T-helper 17 cell (primary cell): ENCODE results near the gene DNASE2. TPM values are rescaled to one million over a fixed set of nuclear protein-coding genes. Genes with fewer than 3 reads are reported as not detected.

Experiments used
- total RNA-seq, 4 donors: library from RNA in 2 of 4; stranded (reverse) in 2 of 4; gene quantifications; one replicate each; pipeline ENCODE4 v1.2.3 and lab custom pipeline; 2022 to 2026

Gene DNASE2
- total RNA-seq, 2 donors from 2014 or later, result 17.8 to 19.8 TPM

Other genes starting within 250 kb of the DNASE2 start
- 100 to 1,000 TPM; 157 to 181 TPM for gene MAN2B1, start 214.7 kb downstream of the DNASE2 start, total RNA-seq
- 10 to 100 TPM; 10.5 to 11.1 TPM for gene WDR83, start 214.6 kb downstream of the DNASE2 start, total RNA-seq
- 100 to 1,000 TPM; 126 to 147 TPM for gene DHPS, start 199.6 kb downstream of the DNASE2 start, total RNA-seq
- not detected for gene GNG14, start 193.5 kb downstream of the DNASE2 start, total RNA-seq
- gene FBXW9, start 184.8 kb downstream of the DNASE2 start, total RNA-seq, result 1 to 10 TPM; 2.9 to 3.5 TPM
- gene TNPO2, start 157.5 kb downstream of the DNASE2 start, total RNA-seq, result 10 to 100 TPM; 48.6 to 60.0 TPM
- gene TRIR, start 146.8 kb downstream of the DNASE2 start, total RNA-seq, result 100 to 1,000 TPM; 176 to 185 TPM
- 10 to 100 TPM; 29.8 to 32.6 TPM for gene GET3, start 144.0 kb downstream of the DNASE2 start, total RNA-seq
- not detected for gene BEST2, start 129.7 kb downstream of the DNASE2 start, total RNA-seq
- 10 to 100 TPM; 14.9 to 19.3 TPM for gene HOOK2, start 105.9 kb downstream of the DNASE2 start, total RNA-seq
- gene JUNB, start 90.0 kb downstream of the DNASE2 start, total RNA-seq, result 1,000 to 10,000 TPM; 1,500 to 1,584 TPM
- gene PRDX2, start 79.6 kb downstream of the DNASE2 start, total RNA-seq, result 10 to 100 TPM; 92.6 to 97.0 TPM
- gene THSD8, start 79.4 kb downstream of the DNASE2 start, total RNA-seq, result 1 to 10 TPM in 1 of 2 donors, under 1 TPM in 1; 0.85 to 3.0 TPM
- 1 to 10 TPM; 3.1 to 5.7 TPM for gene RNASEH2A, start 74.9 kb downstream of the DNASE2 start, total RNA-seq
- gene RTBDN, start 46.9 kb downstream of the DNASE2 start, total RNA-seq, result not detected
- gene MAST1, start 42.9 kb downstream of the DNASE2 start, total RNA-seq, result 1 to 10 TPM; 1.5 to 4.1 TPM
- not detected for gene KLF1, start 5.8 kb upstream of the DNASE2 start, total RNA-seq
- gene GCDH, start 9.7 kb upstream of the DNASE2 start, total RNA-seq, result 10 to 100 TPM; 34.0 to 36.2 TPM
- under 1 TPM; 0.52 to 0.86 TPM for gene SYCE2, start 37.8 kb upstream of the DNASE2 start, total RNA-seq
- gene FARSA, start 52.3 kb upstream of the DNASE2 start, total RNA-seq, result 10 to 100 TPM; 23.2 to 28.3 TPM
- 100 to 1,000 TPM; 418 to 472 TPM for gene CALR, start 57.2 kb upstream of the DNASE2 start, total RNA-seq
- gene RAD23A, start 64.4 kb upstream of the DNASE2 start, total RNA-seq, result 10 to 100 TPM; 74.1 to 82.1 TPM
- gene GADD45GIP1, start 75.8 kb upstream of the DNASE2 start, total RNA-seq, result 1 to 10 TPM; 6.9 to 8.3 TPM
- not detected for gene DAND5, start 88.1 kb upstream of the DNASE2 start, total RNA-seq
- gene NFIX, start 114.0 kb upstream of the DNASE2 start, total RNA-seq, result under 1 TPM; 0.75 to 0.86 TPM
- 10 to 100 TPM in 1 of 2 donors, 1 to 10 TPM in 1; 6.9 to 17.9 TPM for gene LYL1, start 221.4 kb upstream of the DNASE2 start, total RNA-seq
- gene TRMT1, start 235.3 kb upstream of the DNASE2 start, total RNA-seq, result 10 to 100 TPM; 60.3 to 72.3 TPM
- 10 to 100 TPM; 23.1 to 26.4 TPM for gene NACC1, start 236.8 kb upstream of the DNASE2 start, total RNA-seq